ENCODE data around the gene MICAL3.

Gene MICAL3

DNA sequence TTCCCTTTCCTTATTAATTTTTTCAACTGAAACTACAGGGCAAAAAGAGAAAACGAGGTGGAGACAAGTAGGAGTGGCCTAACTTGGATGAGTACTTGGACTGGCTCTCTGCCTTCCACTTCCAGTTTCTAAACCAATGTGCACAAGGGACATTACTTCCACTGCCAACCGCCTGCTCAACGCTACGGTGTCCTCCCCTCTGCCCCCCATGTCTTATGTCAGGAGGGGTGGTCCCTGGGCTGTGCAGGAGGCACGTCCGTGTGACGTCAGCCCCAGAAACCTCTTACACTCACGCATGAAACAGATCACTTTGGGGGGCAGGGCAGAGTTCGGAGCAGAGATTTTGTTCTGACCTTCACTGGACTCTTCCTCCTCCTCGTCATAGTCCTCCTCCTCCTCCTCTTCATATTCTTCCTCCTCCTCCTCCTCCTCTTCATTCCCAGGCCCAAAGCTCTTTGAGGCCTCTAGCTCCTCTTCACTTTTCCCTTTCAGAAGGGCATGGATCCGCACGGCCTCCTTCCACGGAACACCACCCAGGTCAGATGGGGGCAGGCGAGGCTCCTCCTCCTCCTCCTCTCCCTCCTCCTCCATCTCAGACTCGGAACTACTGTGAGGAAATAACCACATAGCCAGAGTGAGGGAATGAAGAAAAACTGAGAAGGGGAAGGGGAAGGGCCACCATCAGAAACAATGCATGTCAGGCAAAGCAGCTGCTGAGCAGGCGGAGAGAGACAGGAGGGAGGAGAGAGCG, 192.7 kb downstream of the MICAL3 start:
- no peak for DNase-seq

DNA sequence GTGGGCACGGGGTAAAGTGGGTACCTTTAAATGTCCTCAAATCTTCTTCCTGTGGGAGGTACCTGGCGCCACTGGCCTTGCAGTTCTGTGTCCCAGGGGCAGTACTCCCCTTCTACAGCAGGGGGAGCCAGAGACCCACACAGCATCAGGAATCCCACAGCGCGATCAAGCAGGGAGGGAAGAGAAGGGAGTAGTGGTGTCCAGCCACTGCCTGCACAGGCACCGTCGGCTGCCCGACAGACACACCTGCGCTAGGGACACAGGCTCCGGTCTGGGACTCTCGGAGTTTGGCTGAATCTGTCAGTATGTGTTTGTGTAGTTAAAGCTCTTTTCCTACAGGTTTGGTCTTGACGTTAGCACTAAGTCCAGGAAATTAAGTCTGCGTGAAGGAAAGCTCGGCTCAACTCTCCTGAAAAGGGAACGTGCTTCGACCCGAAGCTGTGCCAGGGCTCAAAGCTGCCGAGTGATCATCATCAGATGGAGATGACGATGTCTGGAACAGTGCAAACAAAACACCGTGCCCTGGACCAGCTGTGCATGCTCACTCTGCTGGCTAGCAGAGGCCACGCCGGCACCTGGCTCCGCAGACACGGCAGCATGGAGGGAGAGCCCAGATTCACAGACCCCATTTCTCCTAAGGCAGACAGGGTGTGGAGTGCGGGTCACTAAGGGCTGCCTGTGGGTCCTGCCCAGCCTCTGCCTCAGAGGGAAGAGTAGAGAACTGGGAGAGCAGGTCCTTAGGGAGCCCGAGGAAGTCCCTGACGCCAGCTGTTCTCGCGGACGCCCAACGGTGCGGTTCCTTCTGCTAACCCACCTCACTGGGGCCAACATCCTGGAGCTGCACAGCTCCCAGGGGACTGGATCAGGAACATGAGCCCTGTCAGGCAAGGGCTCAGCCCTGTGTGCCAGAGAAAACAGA, 194.1 kb downstream of the MICAL3 start:
- DNase-seq, result peak; percentile 57

DNA sequence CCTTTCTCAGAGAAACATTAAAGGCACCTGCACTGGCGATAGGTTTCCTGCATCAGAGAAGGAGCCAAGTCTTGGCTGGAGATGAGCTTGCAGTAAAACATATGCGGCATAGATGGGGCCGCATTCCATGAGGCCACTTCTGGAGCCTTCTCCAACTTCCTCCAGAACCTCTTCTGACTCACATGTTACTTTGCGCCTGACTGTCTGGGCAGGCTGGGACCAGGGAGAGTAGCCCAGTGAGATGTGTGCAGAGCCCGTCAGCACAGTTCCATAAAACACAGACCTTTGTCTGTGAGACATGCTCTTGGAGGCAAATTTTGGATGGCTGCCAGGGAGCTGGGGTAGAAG, 194.7 kb downstream of the MICAL3 start:
- DNase-seq, result no peak

- no peak for DNase-seq
Measured at GRCh38 chr22:17828502-17829080, 195.8 kb downstream of the MICAL3 start.

- no peak for DNase-seq
Measured at GRCh38 chr22:17827466-17827865, 196.9 kb downstream of the MICAL3 start.

DNA sequence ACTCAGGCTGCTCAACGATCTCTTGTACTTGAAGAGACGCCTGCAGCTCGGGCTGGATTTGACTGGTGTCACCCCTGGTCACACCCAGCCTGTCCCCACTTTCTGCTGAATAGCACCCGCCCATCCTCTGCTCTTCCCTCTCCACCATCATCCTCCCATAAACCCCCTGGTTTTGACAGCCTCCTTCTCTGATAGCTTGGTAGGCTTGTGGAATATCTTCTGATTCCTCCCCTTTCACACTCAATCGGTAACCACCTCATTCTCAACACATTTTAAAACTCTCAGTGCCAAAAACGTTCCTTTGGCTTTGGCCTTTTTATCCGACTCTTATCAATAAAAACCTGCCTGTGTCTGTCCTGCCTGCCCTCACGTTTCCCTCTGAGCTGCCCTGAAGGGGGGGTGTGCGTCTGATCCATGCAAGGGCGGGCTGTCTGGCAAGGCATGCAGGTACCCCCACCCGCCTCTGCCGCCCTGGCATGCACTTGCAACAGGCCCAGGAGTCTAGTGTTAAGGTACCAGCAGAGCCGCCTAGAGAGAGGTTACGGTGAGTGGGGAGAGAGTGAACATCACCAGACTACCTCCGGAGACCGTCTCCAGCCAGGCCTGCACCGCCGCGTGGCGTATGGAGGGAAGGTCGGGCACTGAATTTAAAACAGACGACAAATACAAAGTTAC, 198.3 kb downstream of the MICAL3 start:
- DNase-seq, result no peak

- no peak for DNase-seq
Measured at GRCh38 chr22:17824457-17824856, 199.9 kb downstream of the MICAL3 start.

DNA sequence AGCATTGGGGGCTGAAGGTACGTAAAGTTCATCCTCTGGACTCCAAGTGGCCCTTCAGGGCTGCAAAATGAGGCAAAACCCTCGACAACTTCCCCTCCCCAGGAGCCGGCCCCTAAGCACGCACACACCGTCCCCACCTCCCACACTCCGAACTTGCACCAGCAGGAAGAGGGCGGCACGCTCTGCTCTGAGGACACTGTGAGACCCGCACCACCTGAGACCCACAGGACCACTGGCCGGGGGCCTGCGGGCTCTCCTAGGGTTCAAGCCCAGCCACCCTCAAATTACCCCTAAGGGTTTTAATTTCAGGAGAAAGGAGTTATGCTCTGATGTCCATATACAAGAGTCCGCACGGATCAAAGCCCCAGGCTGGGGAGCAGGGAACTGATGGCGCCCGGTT, 200.4 kb downstream of the MICAL3 start:
- DNase-seq, result no peak

DNA sequence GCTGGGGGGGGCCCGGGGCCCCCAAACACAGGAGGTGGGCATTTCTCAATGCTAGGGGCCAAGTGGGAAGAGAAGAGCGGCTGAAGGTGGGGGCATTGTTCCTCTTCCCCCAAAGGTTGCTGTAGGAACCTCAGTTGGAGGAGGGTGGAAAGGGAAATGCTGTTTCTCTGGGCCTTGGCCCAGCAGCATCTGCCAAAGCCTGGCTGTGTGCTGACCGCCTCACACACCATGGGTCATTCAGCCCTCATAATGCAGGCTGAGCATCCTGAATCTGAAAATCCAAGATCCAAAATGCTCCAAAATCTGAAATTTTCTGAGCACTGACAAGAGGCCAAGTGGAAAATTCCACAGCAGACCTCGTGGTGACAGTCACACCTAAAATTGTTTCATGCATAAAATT, 201.1 kb downstream of the MICAL3 start:
- DNase-seq, result no peak

DNA sequence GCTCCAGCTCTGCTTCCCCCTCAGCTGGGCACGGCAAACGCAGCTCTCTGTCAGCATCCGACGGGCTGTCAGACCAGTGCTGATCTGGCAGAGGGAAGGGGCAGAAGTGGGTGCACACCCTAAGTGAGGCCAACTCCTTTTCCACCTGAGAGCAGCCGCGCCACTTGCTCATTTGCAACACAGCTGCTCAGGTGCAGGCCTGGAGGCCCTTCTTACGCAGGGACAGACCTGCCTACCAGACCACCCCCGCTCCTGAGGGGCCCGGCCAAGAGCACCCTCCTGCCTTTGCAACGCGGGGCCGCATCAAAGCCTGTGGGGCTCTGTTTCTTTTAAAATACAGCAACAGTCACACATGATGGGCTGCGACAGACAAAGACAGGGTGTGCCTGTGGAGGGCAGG, 202.3 kb downstream of the MICAL3 start:
- no peak for DNase-seq

DNA sequence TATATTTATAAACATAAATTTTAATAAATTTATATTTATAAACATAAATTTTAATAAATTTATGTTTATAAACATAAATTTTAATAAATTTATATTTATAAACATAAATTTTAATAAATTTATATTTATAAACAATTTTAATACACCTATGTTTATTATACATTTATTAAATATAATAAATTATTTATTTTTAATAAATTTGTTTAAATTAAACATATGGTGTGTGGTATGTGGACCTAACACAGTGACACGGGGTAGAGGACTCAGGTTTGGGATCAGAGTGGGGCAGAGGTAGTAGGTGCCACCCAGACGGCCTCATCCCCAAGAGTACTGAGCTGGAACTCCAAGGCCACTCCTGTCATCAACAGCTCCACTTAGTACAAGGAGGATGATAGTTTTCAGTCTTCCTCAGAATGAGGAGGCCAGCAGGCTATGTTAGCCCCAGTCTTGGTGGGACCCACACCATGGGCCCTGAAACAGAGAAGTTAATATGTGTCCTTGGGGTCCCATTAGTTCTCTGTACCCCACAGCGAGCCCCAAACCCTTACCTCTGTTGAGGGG, 203.4 kb downstream of the MICAL3 start:
- no peak for DNase-seq

- no peak for DNase-seq
Measured at GRCh38 chr22:17818649-17819048, 205.7 kb downstream of the MICAL3 start.

DNA sequence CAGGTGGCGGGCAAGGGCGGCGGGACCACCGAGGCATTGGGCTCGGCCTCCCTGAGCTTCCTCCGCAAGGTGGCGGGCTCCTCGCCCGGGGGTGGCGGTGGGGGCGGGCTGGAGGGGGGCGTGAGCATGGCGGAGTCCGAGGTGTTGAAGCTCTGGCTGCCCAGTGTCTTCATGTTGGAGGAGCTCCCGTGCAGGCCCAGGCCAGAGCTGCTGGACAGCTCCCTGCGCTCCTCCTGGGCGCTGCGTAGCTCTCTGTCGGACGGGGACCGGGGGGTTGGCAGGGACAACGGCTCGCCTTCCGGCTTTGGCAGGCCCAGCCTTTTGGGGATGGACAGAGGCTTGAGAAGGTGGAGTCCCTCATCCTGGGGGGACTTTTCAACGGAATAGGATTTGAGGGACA, 206.2 kb downstream of the MICAL3 start:
- no peak for DNase-seq

DNA sequence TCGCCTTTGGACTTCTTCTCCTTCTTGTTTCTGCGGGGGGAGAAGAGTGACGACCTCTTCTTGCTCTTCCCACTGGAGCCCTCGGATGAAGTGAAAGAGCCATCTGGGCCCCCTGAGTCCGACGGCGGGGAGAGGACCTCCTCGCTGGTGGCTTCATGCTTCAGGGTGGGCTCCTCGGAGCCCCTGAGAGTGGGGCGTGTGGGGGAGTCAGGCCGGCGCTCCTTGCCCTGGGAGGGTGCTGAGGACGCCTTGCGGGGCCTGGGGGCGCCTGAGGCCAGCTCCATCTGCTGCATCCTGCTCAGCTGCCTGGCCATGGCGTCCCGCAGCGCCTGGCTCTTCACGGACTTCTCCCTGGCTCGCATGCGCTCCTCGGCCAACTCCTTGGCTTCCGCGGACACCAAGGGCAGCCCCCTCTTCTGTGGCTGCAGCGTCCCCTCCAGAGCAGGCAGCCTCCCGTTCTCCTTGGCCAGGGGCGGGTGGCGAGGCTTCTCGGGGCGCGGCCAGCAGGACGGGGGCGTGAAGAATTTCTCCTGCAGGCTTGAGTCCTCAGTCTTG, 206.8 kb downstream of the MICAL3 start:
- DNase-seq, result no peak

DNA sequence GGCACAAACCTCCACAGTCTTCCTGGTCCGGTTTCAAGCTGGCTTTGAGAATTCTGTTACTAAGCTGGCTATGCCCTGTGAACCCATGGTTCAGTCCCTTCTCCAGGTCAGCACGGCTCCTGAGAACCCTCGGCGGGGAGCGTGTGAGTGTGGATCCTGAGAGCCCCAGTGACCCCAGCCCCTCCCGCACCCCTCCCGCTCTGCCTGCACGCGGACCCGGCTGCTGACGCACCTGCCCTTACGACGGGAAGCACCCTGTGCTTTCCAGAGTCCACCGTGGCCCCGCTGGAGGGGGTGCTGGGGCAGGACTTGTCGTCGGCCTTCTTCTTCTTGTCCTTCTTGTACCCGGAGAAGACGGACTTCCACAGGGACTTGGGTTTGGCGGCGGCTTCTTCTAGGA, 207.3 kb downstream of the MICAL3 start:
- no peak for DNase-seq

GRCh38 chr22:17816649-17817048, 207.7 kb downstream of the MICAL3 start:
- DNase-seq, result no peak

DNA sequence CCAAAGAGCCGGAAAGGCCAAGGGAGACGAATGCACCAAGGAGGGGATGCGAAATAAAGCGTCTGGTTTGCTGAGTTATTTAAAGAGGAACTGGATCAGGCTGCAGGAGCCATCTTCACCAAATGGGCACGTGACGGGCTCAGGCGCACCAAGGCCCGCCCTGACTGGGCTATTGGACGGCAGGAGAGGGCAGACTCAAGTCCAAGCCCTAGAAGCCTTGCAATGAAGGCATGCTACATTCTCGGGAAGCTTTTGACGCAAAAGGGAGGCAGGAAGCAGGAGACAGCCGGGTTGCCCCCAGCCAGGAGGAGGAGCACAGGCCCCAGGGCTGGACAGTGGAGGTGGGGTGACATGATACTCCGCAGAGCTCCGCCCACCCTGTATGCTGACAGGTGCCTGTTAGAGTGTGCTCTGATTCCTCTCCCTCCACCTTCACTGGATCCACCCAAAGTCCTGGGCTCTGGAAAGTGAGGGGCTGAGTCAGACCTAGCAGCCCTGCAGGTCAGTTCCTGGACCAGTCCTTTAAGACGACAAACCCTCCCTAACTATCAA, 208.6 kb downstream of the MICAL3 start:
- DNase-seq, result no peak

GRCh38 chr22:17814830-17815229, 209.5 kb downstream of the MICAL3 start:
- no peak for DNase-seq

DNA sequence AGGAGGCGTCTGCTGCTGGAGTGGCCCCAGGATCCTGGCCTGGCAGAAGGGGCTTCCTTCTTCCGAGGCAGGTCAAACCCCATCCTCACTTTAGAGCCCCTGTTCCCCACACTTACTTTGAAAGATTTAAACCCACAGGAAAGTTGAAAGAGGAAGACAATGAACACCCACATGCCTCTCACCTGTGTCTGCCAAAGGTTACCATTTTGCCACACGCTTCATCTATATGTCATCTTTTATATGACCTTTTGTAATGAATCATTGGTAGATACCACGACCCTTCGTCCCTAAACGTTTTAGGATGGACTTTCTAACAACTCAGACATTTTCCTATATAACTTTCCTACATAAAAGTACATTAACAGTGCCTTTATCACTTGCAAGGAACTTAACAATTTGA, 210.3 kb downstream of the MICAL3 start:
- DNase-seq, result no peak

- no peak for DNase-seq
Measured at GRCh38 chr22:17811119-17811518, 213.2 kb downstream of the MICAL3 start.

- DNase-seq, result no peak
Measured at GRCh38 chr22:17810570-17811116, 213.7 kb downstream of the MICAL3 start.
